Spleen (tissue), 11 donors: ENCODE results near the gene TCF7L2. TPM values are rescaled to one million over a fixed set of nuclear protein-coding genes. Genes with fewer than 3 reads are reported as not detected.

Experiments used
- DNase-seq: peaks from one replicate; pipeline ENCODE4 v3.0.0-alpha.2; 2020
- H3K27ac ChIP-seq, 8 donors: fragments of 200-600 bp; sonication (generic) in 7 of 8; 1 replicate in 4 of 8; 2 replicates in 4 of 8; pipeline versions ENCODE4 v1.5.0 to v1.8.0; 2016 to 2021; ENCODE audit warnings: inconsistent platforms in 4 of 8, mild to moderate bottlenecking in 4 of 8, moderate library complexity in 1 of 8
- H3K27me3 ChIP-seq, 7 donors: fragments of 200-600 bp; sonication (generic) in 6 of 7; replicated peaks in 1 of 7; 1 replicate in 4 of 7; 2 replicates in 3 of 7; pipeline versions ENCODE4 v1.5.0 to v1.8.0; 2016 to 2021; ENCODE audit warnings: inconsistent platforms in 3 of 7, mild to moderate bottlenecking in 1 of 7
- H3K36me3 ChIP-seq, 6 donors: fragments of 200-600 bp; sonication (generic) in 5 of 6; 1 replicate in 4 of 6; 2 replicates in 2 of 6; pipeline versions ENCODE4 v1.5.0 to v1.8.0; 2016 to 2021; ENCODE audit warnings: inconsistent platforms in 2 of 6
- H3K4me1 ChIP-seq, 6 donors: fragments of 200-600 bp; sonication (generic) in 5 of 6; 1 replicate in 3 of 6; 2 replicates in 3 of 6; pipeline versions ENCODE4 v1.5.0 to v1.8.0; 2016 to 2021; ENCODE audit warnings: inconsistent platforms in 3 of 6
- H3K4me3 ChIP-seq, 8 donors: fragments of 200-600 bp; sonication (generic) in 7 of 8; 1 replicate in 4 of 8; 2 replicates in 4 of 8; pipeline versions ENCODE4 v1.5.0 to v1.8.0; 2016 to 2021; ENCODE audit warnings: inconsistent platforms in 4 of 8, mild to moderate bottlenecking in 4 of 8, moderate library complexity in 2 of 8
- H3K9me3 ChIP-seq, 8 donors: fragments of 200-600 bp; sonication (generic) in 7 of 8; 1 replicate in 4 of 8; 2 replicates in 4 of 8; pipeline versions ENCODE4 v1.5.0 to v1.8.0; 2016 to 2021; ENCODE audit warnings: inconsistent platforms in 4 of 8
- POLR2A ChIP-seq, 3 donors: fragments of 450-650 bp; IDR thresholded peaks; one replicate each; pipeline ENCODE4 v1.5.1; 2017; ENCODE audit warnings: antibody characterized with exemption in 3 of 3, mild to moderate bottlenecking in 1 of 3
- POLR2AphosphoS5 ChIP-seq, 3 donors: sonication (generic); formaldehyde crosslinking; IDR thresholded peaks; one replicate each; pipeline ENCODE4 v1.5.1; 2017; ENCODE audit warnings: antibody characterized with exemption in 3 of 3
- WGBS, 5 donors: extraction: QIAGEN DNeasy Blood & Tissue Kit in 3 of 5; methylation state at CpG; one replicate each; pipeline versions ENCODE4 v1.1.5 to v1.1.7; 2013 to 2018; 5-methylcytosine and 5-hydroxymethylcytosine counted together
- intact Hi-C: fragments of 100-400 bp; cut with DNase I; formaldehyde crosslinking; loops from one replicate; pipeline ENCODE4 v1.15.0; 2023; ENCODE audit warnings: low total_unique reads
- polyA plus RNA-seq, 3 donors: library from polyadenylated mRNA; stranded (reverse); fragments of 200-250 nt; gene quantifications; one replicate each; pipeline ENCODE4 v1.2.1, GENCODE V29; 2013
- total RNA-seq, 7 donors: library from RNA; depleted of rRNA in 3 of 7; stranded (reverse); fragments of >200 nt in 3 of 7; fragmentation: NEBNext Ultra II Directional in 4 of 7; extraction: Animal tissue kit (Norgen Biotek cat#: 25700) in 4 of 7; gene quantifications; one replicate each; pipeline versions ENCODE4 v1.1.0 to v1.2.1, GENCODE V29; 2016 to 2021
- TF ChIP-seq, protein P1 (sequence below), 11 experiments: fragments of 200-600 bp in 7 of 11; fragments of 450-650 bp in 4 of 11; sonication (generic) in 4 of 11; IDR thresholded peaks in 8 of 11; conservative IDR thresholded peaks in 3 of 11; 1 replicate in 7 of 11; 2 replicates in 4 of 11; pipeline versions ENCODE4 v1.4.0 to v1.8.0; 2016 to 2021; ENCODE audit warnings: antibody characterized with exemption in 11 of 11, inconsistent platforms in 4 of 11, mild to moderate bottlenecking in 1 of 11
- donor health status: healthy with polysubstance abuse.
- donor health status: DM: no; HTN: no; CAD: no; lungs with moderate emphysema.
- donor health status: DM: no; HTN: no; CAD: no.
- donor health status: Bipolar disorder and iron deficiency.
- donor health status: healthy.
- donor health status: DM: no; HTN: no; CAD: no.
- donor health status: DM: yes; HTN: yes; CAD: no.

Gene TCF7L2
- total and polyA plus RNA-seq, 10 donors, result 4.6 to 85.6 (median 34.7) TPM

DNA sequence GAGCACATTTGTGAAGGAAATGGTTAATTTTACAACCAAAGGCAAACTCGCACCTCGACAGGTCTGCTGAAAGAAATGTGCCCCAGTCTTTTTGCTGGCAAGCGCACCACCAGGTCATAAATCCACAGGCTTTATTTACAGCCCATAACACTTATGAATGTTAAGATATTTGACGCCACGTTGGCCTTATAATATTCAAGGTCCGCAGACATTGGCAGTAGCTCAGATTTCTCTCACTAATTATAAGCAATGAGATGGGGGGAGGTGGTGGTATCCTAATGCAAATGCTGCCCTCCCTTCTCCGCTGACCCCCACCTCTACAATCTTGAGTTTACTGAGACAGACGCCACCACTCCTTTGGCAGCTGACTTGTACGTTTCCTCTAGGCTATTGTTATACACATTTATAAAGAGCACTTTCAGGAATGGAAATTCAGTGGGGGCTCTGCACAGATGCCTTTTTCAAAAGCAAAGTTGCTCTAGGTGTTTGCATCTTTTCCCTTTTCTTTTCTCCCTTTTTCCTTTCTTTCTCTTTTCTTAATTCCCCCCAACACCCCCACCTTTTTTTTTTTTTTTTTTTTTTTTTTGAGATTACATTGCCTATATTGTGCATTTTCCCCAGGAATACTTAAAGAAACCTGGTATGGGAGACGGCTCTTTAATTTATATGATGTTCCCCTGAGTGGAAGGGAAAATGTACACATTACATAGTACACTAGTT is 6.7 kb downstream of the TCF7L2 start:
- peak overlapping the region in 4 of 8 donors; percentile 49 to 91 (median 89) for H3K27ac ChIP-seq
- no peak for TF ChIP-seq POLR2A (IDR thresholded peaks at IDR 0.05)
- TF ChIP-seq POLR2AphosphoS5 (IDR thresholded peaks at IDR 0.05), result no peak
- TF ChIP-seq, protein P1, sequence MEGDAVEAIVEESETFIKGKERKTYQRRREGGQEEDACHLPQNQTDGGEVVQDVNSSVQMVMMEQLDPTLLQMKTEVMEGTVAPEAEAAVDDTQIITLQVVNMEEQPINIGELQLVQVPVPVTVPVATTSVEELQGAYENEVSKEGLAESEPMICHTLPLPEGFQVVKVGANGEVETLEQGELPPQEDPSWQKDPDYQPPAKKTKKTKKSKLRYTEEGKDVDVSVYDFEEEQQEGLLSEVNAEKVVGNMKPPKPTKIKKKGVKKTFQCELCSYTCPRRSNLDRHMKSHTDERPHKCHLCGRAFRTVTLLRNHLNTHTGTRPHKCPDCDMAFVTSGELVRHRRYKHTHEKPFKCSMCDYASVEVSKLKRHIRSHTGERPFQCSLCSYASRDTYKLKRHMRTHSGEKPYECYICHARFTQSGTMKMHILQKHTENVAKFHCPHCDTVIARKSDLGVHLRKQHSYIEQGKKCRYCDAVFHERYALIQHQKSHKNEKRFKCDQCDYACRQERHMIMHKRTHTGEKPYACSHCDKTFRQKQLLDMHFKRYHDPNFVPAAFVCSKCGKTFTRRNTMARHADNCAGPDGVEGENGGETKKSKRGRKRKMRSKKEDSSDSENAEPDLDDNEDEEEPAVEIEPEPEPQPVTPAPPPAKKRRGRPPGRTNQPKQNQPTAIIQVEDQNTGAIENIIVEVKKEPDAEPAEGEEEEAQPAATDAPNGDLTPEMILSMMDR (IDR thresholded peaks at IDR 0.05 in 8 of 11, conservative IDR thresholded peaks at IDR 0.05 in 3 of 11), result no peak
- H3K27me3 ChIP-seq, result peaks cover 0 to 49% (median 15%) of the 10 kb centered on the region in 7 donors
- H3K36me3 ChIP-seq, result no peaks in the 10 kb centered on the region
- WGBS, 5 donors, result 66 to 81% (median 79%) methylated on average over 10 of the region's 10 CpGs
- H3K4me3 ChIP-seq, result no peak overlapping the region
- DNase-seq, result no peak
- H3K4me1 ChIP-seq, result peaks cover 6 to 92% (median 43%) of the 10 kb centered on the region in 6 donors
- H3K9me3 ChIP-seq, result no peaks in the 10 kb centered on the region
- intact Hi-C loops, result no loop called here

DNA sequence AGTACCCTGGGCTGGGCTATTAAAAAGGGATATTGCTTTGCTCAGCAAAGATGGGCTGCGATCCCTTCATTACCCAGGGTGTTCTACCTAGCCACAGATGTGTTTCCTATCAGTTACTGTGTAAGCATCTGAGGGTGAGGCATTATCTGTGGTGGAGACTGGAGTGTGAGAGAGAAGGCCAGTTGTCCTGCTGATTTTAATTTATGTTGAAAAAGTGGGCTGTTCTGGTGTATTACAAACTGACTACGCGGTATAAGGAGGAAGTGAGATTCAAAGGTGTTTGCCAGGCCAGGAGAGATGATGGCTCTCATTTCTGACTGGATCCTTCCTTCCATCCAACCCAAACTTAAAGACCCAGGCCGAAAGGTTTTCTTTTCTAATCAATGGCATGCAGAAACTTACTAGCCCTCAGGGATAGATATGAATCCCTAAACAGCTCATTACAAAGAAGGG is 7.6 kb downstream of the TCF7L2 start:
- Histone ChIP-seq H3K36me3 (no peaks in the 10 kb centered on the region), H3K4me1 (peaks cover 0 to 83% (median 35%) of the 10 kb centered on the region in 6 donors), H3K27me3 (peaks cover 0 to 41% (median 7%) of the 10 kb centered on the region in 7 donors), H3K4me3 (no peak overlapping the region), H3K9me3 (no peaks in the 10 kb centered on the region), H3K27ac (no peak overlapping the region)
- intact Hi-C loops, result no loop called here
- TF ChIP-seq, protein P1 (IDR thresholded peaks at IDR 0.05 in 8 of 11, conservative IDR thresholded peaks at IDR 0.05 in 3 of 11), result no peak
- TF ChIP-seq POLR2A (IDR thresholded peaks at IDR 0.05), result no peak
- TF ChIP-seq POLR2AphosphoS5 (IDR thresholded peaks at IDR 0.05), result no peak
- WGBS, 5 donors, result 74 to 83% (median 77%) methylated on average over 4 of the region's 4 CpGs
- DNase-seq, result no peak

DNA sequence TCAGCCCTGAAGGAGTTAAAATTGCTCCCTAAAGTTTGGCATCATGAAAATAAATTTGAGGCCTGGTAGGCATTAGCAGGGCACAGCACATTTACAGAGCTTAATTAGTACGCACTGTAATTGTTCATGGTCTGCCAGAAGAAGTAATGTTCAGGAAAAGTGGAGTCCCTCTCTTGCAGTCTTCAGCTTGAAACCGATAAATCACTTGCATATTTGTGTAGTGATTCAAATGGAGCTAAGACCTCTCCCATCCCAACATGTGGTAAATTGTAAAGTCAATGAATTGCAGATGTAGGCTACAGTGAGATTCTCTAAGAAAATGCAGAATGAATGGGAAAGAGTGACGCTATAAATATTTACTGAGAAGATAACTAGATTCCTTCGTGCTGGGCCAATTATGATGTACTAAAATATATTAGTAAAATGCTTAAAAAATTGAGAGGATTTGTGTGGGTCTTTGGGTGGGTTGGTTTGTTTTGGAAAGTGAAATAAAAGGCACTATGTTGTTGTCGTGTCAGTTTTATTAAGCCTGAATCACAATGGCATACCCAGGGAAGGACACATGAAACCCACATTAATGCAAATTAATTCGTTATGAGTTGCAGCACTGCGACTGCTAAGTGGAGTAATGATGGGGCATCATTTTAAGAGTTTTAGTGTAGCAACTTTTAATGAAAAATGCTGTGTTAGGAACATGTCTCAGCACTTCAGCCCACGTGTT is 8.4 kb downstream of the TCF7L2 start:
- H3K27me3 ChIP-seq, result peaks cover 0 to 33% (median under 1%) of the 10 kb centered on the region in 7 donors
- TF ChIP-seq, protein P1 (IDR thresholded peaks at IDR 0.05 in 8 of 11, conservative IDR thresholded peaks at IDR 0.05 in 3 of 11), result no peak
- TF ChIP-seq POLR2A (IDR thresholded peaks at IDR 0.05), result no peak
- no peak for TF ChIP-seq POLR2AphosphoS5 (IDR thresholded peaks at IDR 0.05)
- H3K36me3 ChIP-seq, result no peaks in the 10 kb centered on the region
- H3K27ac ChIP-seq, result no peak overlapping the region
- H3K4me1 ChIP-seq, result peaks cover 3 to 78% (median 30%) of the 10 kb centered on the region in 6 donors
- no peak overlapping the region for H3K4me3 ChIP-seq
- intact Hi-C loops, result no loop called here
- no peak for DNase-seq
- no peaks in the 10 kb centered on the region for H3K9me3 ChIP-seq
- WGBS, 5 donors, result 75 to 87% (median 86%) methylated on average over 8 of the region's 8 CpGs
